ENCODE results near the gene RPS21.
A peak's percentile ranks its signal among the peaks of the same experiment; 100 is the strongest.
"Not testable (repeated sequence)": the region's sequence is repeated elsewhere in the genome, so short reads cannot be mapped to it uniquely, and the experiment has no call there.

RPS21 gene

DNA sequence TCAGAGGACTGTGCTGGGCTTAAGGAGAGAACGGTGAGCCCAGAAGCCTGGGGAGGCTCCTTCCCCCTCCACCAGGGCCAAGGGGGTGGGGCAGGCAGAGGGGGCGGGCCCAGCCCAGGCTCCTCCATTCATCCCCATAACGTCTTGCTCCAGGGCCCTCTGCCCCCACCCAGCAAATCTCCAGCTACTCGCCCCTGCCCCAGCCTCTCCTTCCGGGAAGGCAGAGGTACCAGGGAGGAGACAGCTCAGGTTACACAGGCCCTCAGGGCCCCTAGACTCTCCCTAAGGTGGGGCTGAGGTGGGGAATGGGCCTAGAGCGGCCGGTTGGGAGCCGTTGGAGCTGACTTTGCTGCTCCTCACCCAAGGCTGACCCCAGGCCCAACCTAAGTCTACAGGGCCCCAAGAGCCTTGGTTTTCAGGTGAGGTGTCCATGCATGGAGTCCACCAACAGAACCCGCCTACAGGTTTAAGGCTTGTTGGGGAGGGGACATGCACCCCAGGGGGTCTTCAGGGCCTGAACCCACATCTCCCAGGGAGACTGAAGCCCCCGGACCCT lies 21.0 kb upstream of the RPS21 start:
- no peak for DNase-seq

DNA sequence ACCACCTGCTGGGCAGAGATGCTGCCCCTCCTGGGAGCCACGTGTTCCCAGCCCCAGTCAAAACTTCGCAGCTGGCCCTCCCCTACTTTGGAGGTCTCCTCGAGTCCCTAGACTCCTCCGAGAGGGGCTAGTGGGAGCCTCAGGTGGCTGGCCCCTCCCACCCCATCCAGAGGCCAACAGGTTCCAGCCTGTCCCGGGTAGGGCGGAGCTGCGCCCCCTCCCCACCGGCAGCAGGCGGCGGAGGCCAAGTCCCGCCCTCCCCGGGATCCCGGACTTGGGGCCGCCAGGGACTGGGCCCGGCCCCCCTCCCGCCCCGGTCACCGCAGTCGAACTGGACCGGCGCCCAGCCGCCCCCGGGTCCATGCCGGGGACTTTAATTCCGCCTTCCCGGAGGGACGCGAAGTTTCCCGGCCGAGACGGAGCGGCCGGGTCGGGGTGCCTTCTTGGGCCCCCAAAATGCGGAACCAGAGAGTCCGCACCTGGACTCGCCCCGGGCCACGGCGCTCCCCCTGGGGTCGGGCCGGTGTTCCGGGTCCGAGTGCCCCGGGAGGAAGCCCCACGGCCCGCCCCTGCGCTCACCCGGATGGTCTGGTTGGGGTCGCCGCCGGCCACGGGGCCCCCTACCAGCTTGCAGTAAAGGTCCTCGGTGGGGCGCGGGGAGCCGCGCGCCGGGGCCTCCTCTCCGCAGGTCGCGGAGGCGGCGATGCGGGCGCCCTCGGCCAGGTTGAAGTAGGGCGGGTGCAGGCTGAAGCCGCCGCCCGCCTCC lies 20.4 kb upstream of the RPS21 start:
- no peak for DNase-seq

DNA sequence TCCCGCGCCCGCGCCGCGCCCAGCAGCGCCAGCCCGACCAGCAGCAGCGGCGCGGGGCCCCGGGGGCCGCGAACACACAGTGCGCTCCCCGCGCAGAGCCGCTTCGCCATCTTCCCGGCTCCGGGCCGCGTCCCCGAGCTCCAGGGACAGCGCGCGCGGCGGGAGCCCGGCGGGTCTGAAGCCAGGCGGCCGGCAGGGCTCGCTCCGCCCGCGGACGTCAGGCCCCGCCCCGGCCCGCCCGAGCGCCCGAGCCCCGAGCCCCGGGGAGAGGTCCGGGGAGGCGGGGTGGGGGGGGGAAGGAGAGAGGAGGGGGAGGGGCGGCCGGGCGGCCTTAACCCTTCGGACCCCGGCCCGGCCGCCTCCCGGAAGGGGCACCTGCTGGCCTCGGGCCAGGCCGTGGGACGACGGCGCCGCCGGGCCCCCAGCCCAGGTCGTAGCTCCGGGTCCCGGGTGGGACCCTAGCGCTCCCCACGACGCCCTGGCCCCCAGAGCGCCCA lies 19.7 kb upstream of the RPS21 start, which contains the start of gene LAMA5:
LAMA5 (minus strand) TSS at position 177 of the 497 bp plus-strand sequence; CDS start at position 110, 67 bp downstream.
- no peak for DNase-seq

DNA sequence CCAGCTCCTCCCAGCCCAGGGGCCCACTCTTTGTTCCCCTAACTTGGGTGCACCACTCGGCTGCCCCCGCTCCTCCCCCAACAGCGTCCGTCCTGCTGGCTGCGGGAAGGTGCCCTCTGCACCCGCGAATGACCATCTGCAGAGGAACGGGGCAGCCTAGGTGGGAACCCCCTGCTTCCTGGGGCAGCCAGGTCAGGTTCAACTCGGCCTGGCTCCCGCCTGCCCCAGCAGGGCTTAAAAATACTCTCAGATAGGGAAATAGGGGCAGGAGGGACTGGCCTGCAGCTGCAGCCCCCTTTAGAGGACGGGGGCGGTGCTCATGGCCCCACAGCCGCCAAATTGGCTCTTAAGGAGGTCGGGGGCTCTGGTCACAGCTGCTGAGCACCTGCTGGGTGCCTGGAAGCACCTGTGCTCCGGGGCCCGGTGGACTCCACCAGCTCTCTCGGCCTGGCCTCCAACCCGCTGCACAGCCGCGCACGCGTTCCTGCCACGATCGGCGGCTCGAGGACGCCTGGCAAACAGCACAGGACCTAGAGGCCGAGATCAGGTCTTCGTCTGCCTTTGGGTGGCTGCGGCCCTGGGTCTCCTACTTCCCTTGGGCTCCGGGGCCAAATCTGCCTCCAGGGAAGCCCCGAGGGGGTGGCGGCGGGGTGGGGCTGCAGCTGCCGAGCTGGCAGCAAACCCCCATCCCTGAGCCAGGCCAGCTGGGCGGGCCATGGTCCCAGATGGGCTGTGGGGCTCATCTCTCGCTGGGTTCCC lies 19.1 kb upstream of the RPS21 start:
- no peak for DNase-seq

DNA sequence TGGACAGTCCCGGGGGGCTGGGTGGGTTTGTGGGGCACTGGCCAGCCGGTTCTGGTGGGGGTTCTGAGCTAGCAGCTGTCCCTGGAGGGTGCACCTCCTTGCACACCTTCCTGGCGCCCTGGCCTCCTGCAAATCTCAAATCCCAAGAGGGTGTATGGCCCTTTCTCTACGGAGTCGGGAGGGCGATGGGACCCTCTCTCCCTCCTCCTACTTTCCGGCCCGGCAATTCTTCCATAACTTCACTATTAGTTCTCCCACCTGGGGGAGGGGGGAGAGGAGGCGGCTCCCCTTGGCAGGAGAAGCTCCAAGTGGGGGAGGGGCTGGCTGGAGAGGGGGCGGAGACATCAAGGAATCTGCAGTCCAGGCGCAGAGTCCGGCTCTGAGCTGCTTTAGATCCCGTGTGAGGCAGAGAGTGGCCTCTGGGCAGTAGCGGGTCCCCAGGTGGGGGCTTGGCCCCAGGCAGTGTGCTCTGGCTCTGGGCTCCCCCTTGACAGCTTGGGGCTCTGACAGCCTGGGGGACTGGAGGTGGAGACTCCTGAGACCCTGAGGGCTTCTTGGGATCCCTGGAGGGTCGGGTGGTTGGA lies 18.4 kb upstream of the RPS21 start:
- DNase-seq, result peak; percentile 46

DNA sequence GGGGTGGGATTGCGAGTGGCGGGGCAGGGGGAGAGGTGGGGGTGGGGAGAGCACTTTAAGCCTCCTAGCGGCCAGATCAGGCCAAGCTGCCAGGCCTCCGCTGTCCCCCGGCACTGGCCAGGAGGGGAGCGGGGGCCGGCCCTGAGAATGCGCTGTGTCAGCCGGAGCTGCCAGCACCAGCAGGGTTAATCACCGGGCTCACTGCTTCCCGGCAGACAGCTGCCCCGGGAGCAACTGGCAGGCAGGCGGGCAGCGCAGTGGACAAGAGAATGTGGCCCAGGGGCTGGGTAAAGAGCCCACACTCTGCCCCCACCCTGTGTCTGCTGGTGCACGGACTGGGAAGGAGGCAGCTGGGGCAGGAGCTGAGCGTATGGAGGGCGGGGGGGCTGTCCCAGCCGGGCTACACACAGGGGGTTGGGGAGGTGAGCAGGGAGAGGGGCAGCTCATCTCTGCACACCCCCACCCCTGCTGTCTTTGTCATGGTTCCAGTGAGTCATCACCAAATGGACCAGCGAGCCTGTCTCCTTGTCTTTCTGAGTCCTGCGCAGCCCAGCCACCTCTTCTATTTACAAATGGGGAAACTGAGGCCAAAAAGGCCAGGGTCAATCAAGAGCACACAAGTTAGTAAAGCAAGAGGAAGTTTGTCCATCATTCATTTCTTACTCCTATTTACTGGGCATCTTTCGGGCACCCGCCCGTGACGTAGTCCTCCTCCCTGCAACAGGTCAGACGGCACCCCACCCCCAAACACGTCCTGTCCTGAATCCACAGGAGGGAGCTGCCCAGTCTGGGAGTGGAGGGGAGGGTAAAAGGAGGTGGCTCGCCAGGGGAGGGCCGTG lies 17.7 kb upstream of the RPS21 start:
- DNase-seq, result peak; percentile 78

DNA sequence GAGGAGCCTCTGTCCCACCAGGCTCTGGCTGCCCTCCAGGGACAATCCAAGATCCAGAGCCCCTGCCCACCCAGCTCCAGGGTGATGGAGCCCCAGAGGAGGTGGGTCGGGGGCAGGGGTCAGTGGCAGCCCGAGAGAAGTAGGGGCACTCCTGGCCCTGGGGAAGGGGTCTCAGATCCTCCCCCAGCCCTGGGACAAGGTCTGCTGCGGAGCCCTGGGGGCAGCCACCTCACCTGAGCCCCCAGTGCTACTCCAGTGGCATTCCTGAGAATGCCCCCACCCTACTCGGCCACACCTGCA lies 17.1 kb upstream of the RPS21 start:
- no peak for DNase-seq

DNA sequence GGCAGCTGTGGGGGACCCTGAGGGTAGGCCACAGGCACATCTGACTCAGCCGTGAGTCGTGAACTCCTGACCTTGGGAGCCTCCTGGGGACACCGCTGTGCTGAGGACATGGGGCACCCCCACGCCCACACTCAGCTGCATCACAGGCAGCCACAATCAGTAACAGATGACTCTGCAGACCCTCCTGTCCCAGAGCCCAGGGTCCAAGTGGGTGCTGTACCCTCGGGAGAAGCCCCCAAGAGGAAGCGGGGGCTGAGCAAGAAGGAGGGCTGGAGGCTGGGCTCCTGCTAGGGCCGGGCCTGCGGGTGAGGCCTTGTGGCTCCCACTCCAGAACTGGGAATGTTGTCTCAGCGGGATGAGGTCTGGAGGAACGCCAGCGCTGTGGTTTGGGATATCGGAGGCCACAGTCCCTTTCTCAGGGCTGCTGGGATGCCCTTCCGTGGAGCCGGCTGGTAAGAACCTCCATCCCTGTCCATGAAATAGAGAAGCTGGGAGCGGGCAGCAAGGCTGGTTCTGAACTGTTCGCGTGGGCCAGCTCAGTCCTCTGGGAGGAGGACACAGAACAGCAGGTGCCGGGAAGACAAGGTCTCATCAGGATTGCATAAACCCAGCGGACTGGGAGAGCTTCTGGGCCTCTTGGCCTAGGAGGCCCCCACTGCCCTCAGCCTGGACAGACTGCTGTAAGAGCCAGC lies 16.6 kb upstream of the RPS21 start:
- peak; percentile 88 for DNase-seq

DNA sequence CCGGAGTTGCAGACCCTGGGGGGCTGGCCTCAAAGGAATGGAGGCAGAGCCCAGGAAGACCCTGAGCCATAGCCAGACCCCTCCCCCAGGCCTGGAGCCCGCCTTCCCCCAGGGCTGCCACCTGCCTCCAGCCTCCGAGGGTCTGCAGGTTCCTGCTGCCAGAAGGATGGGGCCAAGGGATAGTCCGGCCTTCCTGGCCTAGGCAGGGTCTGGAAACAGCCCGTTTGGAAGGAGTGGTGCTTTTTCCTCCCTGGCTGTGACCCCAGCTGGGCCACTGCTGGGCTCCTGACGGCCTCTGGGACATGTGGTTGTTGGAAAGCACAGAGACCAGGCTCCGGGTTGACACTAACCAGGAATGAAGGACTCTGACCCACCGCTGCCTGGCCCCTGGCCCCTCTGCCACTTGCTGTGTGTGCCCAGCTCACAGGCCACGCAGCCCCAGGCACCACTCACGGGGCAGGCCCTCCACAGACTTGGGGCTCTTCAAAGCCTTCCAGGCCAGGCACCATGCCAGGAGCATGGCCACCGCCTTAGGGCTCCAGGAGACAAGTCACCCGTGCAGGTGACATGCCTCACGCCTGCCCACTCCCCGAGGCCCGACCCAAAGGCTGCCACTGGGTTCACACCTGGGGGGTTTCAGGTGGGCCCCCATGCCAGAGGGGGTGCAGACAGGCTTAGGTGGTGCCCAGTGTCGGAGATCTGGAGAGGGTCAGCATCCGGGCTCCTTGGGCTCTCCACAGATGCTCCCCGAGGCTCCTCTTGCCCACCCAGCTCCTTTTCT lies 15.9 kb upstream of the RPS21 start:
- no peak for DNase-seq

DNA sequence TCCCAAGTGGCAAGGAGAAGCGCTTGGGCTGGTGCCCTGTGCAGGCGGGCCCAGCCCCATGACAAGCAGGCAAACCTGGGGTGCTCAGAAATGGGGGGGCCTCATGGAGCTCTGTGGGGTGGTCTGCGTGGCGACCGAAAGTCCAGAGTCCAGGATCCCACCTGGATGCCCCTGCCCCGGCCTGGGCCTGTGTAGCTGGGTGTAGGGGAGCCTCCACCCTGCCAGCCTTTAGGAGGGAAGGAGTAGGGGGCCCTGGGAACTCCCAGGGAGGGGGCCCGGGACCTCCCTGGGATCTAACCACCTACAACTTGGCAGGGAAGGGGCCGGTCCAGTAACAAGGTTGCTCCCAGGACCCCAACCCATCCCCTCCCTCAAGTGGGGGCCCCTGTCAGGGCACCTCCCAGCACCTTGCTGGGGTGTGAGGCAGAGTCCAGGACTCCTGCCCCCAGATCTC lies 15.3 kb upstream of the RPS21 start:
- no peak for DNase-seq

DNA sequence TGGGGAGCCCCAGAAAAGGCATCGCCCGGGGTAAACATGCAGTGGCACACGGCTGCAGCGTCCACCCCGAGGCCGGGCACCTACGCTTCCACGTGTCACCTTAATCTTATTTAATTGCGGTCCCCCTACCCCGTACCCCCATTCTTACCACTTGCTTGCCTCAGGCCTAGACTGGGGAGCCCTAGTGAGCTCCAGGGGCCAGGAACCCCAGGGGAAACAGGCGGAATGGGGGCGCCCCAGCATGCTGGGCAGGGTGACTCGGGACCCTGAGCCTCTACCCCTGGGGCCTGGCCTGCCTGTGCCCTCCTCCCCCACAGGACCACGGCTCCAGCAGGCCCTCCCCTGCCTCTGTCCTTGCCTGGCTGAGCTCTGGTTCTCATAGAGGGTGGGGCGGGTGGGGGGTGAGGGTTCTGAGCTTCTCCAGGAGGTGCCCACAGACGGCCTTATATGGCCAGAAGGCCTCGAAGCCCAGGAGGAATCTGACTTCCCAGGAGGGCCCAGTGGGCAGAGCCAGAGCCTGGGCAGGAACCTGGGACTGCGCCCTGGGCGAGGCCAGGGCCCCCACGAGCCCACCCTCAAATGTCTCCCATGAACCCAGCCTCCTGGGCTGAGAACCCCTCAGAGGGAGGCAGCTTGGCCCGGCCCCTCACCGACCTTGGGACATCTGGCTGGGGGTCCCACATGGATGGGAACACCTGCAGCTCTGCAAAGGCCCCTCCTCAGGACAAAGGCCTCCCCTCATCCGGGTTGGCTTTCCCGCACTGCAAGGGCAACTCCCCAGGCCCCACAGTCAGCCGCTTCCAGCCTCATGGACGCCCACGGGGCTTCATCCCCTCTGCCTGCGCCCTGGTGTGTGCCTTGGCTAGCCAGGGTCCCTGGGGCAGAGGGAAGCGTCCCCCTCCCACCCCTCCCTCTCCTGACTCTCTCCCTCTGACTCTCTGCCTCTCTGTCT lies 14.6 kb upstream of the RPS21 start:
- no peak for DNase-seq

DNA sequence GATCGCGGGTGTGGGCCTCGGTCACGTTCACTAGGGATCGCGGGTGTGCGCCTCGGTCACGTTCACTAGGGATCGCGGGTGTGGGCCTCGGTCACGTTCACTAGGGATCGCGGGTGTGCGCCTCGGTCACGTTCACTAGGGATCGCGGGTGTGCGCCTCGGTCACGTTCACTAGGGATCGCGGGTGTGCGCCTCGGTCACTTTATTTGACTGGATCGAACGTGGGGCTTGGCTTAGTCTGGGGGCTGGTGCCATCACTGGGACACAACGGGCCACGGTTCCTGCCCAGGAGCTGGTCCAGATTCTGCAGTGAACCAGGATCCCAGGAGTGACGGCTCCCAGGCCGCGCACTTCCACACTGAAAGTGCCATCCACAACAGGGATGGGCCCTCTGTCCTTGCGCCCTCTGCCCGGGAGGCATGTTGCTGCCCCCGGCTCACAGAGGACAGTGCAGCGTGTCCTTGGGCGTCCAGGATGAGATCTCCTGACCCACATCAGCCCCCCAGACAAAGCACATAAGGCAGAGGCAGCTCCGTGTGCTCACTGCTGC lies 13.2 kb upstream of the RPS21 start:
- not testable (repeated sequence) for DNase-seq

DNA sequence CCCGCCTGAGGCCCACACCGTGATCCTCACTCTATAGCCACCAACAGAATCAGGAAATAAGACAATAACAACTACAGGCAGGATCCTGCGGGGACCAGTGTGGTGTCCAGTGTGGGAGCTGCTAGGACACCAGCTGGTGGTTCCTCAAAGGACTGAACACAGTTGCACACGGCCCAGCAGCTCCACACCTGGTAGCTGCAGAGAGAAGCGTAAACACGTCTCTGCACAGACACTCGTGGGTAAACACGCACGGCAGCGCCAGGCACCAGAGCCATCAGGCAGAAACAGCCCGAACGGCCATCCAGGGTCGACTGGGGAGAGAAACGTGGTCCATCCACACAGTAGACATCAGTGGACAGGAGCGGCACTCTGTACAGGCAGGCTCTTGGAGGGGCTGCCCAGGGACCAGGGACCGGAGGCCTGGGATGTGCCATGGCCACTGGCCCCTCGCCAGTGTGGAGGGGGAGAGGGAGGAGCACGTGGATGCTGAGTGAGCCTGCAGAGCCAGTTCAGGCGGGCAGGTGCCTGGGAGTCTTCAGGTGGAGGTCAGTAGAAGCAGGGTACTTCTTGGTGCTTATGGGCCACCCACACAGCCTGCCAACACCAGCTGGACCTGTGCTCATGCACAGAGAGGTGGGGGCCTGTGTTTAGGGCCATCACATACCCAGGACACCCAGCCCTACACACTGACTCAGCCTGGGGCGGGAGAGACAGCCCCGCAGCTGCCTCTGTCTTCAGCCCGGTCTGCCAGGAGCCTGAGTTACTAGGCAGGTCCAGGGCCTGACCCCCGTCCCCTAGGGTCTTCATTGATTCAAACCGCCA lies 12.4 kb upstream of the RPS21 start:
- no peak for DNase-seq

DNA sequence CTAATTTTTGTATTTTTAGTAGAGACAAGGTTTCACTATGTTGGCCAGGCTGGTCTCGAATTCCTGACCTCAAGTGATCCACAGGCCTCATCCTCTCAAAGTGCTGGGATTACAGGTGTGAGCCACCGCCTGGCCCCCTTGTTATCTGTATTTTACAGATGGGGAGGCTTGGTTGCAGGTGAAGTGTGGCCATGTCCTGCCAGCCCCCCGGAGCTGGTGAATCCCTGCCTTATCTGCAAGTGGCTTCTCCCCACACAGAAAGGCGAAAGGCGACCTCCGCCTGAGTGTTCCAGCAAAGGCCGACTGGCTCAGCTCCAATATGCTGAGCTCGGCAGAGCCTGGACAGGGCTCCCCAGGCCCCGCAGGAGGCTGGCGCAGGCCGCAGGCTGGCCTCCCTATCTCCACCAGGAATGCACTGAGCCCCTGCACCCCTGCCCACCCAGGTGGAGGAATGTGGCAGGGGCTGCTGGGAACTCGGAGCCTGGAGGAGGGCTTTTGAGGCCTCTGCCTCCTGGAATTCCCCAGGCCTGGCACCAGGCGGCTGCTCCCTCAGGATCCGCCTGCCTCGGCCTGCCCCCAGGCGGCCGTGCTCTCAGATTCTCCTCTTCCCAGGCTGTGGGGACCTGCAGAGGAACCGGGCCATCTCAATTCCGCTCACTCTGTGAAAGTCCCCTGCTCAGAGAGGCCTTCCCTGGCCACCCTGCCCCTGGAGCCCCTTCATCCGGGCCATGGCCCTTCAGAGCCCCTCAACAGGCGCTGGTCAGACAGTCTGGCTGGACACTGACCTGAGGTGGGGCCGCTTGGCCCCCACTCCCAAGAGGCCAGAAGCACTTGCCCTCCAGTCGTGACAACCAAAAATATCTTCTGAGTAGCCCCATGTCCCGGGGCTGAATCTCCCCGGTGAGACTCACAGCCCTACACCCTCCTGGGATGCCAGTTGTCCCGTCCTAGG lies 10.5 kb upstream of the RPS21 start:
- no peak for DNase-seq

DNA sequence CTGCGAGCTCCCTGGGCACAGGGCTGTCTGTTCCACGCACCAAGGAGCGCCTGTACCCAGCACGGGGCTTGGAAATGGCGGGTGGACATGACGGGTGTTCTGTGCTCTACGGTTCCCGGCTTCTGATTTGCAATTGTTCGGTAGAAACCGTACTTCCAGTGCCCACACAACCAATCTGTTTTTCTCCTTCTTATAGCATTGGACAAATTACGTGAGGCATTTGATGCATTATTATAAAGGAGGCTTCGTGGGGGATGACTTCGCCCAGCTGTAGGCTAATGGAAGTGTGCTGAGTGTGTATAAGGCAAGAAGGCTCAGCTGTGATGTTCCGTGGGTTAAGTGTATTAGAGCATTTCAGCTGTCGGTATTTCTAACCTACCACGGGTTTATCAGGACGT lies 9.8 kb upstream of the RPS21 start:
- no peak for DNase-seq

DNA sequence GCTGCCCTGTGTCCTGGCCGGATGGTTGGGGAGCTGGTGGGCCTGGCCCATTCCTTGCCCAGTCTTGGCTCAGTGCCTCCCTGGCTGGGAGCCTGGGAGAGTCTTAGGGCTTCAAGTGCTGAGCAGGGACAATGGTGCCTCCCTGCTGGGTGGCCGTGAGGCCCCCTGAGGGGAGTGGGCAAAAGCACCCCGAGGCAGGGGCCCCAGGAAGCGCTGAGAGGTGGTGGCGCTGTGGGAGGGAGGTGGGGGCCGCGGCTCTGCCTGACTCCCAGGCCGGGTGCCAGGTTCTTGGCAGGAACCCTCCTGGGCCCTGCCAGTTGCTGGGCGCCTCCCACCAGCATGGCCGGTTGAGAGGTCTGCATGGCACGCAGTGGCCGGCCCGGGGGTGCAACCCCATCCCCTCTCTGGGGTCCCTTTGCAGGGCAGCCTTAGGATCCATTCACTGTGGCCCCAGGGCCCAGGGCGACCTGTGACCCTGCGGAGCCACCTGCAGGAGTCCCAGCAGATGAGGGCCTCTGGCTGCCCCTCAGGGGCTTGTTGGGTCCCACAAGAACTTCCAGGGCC lies 9.2 kb upstream of the RPS21 start:
- DNase-seq, result no peak

DNA sequence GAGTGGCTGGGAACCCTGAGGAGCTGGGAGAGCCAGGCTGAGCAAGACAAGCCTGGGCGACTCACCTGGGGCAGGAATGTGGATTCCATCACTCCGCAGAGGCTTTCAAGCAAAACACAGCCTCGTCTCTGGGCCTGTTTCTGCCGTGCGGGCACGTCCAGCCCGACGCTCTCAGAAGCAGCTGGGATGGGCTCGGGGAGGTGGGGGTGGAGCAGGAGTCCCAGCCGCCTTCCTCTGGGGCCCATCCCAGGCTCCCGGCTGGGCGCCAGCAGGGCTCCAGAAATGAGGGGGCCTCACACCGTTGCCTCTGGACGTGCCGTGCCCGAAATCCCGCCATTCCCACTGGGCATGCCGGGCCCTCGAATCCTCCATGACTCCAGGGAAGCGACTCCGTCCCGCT lies 8.7 kb upstream of the RPS21 start:
- DNase-seq, result no peak
